ENCODE results near the gene CD4.

Gene CD4

GRCh38 chr12:6765634-6766581, 23.4 kb upstream of the CD4 start, which contains the start of gene PTMS:
PTMS (plus strand) TSS chr12:6766363; CDS start chr12:6766706, 343 bp downstream.
- no peak for TF ChIP-seq CTCF (IDR thresholded peaks at IDR 0.05; ENCODE audit: low read depth, low read length)
- peak; percentile 96 for DNase-seq (ENCODE audit: low read depth, low spot score)
- in situ Hi-C loops (cut with HindIII; ENCODE audit: low sequenced_read_pairs) = no loop called here
- peak within 1 kb of the TSS; percentile 93 for H3K4me3 ChIP-seq (ENCODE audit: low read depth, low read length)

- in situ Hi-C loops (cut with HindIII; ENCODE audit: low sequenced_read_pairs) = no loop called here
- peak; percentile 57 for TF ChIP-seq CTCF (IDR thresholded peaks at IDR 0.05; ENCODE audit: low read depth, low read length)
- peak; percentile 64 for DNase-seq (ENCODE audit: low read depth, low spot score)
- H3K4me3 ChIP-seq (ENCODE audit: low read depth, low read length) = peak overlapping the region; percentile 93
Observed at GRCh38 chr12:6766651-6767349, 22.5 kb upstream of the CD4 start.

- TF ChIP-seq CTCF (IDR thresholded peaks at IDR 0.05; ENCODE audit: low read depth, low read length) = no peak
- no peak for DNase-seq (ENCODE audit: low read depth, low spot score)
- peak overlapping the region; percentile 93 for H3K4me3 ChIP-seq (ENCODE audit: low read depth, low read length)
- in situ Hi-C loops (cut with HindIII; ENCODE audit: low sequenced_read_pairs) = no loop called here
Observed at GRCh38 chr12:6767353-6768319, 21.7 kb upstream of the CD4 start.

- TF ChIP-seq CTCF (IDR thresholded peaks at IDR 0.05; ENCODE audit: low read depth, low read length) = no peak
- DNase-seq (ENCODE audit: low read depth, low spot score) = peak; percentile 33
- H3K4me3 ChIP-seq (ENCODE audit: low read depth, low read length) = peak overlapping the region; percentile 93
- in situ Hi-C loops (cut with HindIII; ENCODE audit: low sequenced_read_pairs) = no loop called here
Observed at GRCh38 chr12:6768437-6768914, 20.9 kb upstream of the CD4 start.

- peak; percentile 39 for DNase-seq (ENCODE audit: low read depth, low spot score)
- H3K4me3 ChIP-seq (ENCODE audit: low read depth, low read length) = peak overlapping the region; percentile 93
- in situ Hi-C loops (cut with HindIII; ENCODE audit: low sequenced_read_pairs) = no loop called here
- TF ChIP-seq CTCF (IDR thresholded peaks at IDR 0.05; ENCODE audit: low read depth, low read length) = no peak
Observed at GRCh38 chr12:6768990-6769389, 20.3 kb upstream of the CD4 start.
